Measurements from ENCODE around the gene ASZ1.

Gene ASZ1

GRCh38 chr7:117375380-117375779, 51.9 kb downstream of the ASZ1 start:
- ChIA-PET CTCF (no interaction called here), POLR2A (no interaction called here)
- Histone ChIP-seq H3K4me1 (ENCODE audit: control extremely low read depth in 1 of 4, control insufficient read depth in 4 of 4, insufficient read depth in 4 of 4, low read length in 3 of 4) (no peaks in the 10 kb centered on the region), H3K36me3 (ENCODE audit: control insufficient read depth in 4 of 4, insufficient read depth in 4 of 4, low read length in 3 of 4) (no peaks in the 10 kb centered on the region), H3K9me3 (ENCODE audit: control extremely low read depth in 1 of 5, control insufficient read depth in 4 of 5, insufficient read depth in 2 of 5, low read depth in 1 of 5, low read length in 4 of 5) (no peaks in the 10 kb centered on the region), H3K27me3 (replicated peaks in 2 of 5; ENCODE audit: control insufficient read depth in 4 of 5, insufficient read depth in 5 of 5, low read length in 4 of 5) (no peaks in the 10 kb centered on the region), H3K4me3 (ENCODE audit: control insufficient read depth in 1 of 7, extremely low read depth in 1 of 7, insufficient read depth in 4 of 7, low read depth in 2 of 7, low read length in 6 of 7) (no peak overlapping the region), H3K27ac (ENCODE audit: insufficient read depth in 1 of 2, low read depth in 1 of 2, low read length in 2 of 2, poor library complexity in 1 of 2, severe bottlenecking in 2 of 2) (no peak overlapping the region)
- no peak for DNase-seq
- WGBS (ENCODE audit: insufficient coverage) = no CpG with 5 or more reads among the region's 2 CpGs

- H3K36me3 ChIP-seq (ENCODE audit: control insufficient read depth in 4 of 4, insufficient read depth in 4 of 4, low read length in 3 of 4) = no peaks in the 10 kb centered on the region
- no peak overlapping the region for H3K27ac ChIP-seq (ENCODE audit: insufficient read depth in 1 of 2, low read depth in 1 of 2, low read length in 2 of 2, poor library complexity in 1 of 2, severe bottlenecking in 2 of 2)
- POLR2A ChIA-PET = no interaction called here
- no peaks in the 10 kb centered on the region for H3K9me3 ChIP-seq (ENCODE audit: control extremely low read depth in 1 of 5, control insufficient read depth in 4 of 5, insufficient read depth in 2 of 5, low read depth in 1 of 5, low read length in 4 of 5)
- no peak for DNase-seq
- 100% methylated on average over 1 of the region's 1 CpG for WGBS (ENCODE audit: insufficient coverage)
- CTCF ChIA-PET = no interaction called here
- no peak overlapping the region for H3K4me3 ChIP-seq (ENCODE audit: control insufficient read depth in 1 of 7, extremely low read depth in 1 of 7, insufficient read depth in 4 of 7, low read depth in 2 of 7, low read length in 6 of 7)
- no peaks in the 10 kb centered on the region for H3K4me1 ChIP-seq (ENCODE audit: control extremely low read depth in 1 of 4, control insufficient read depth in 4 of 4, insufficient read depth in 4 of 4, low read length in 3 of 4)
- peaks cover 0 to 1% (median 0%) of the 10 kb centered on the region in 5 experiments for H3K27me3 ChIP-seq (replicated peaks in 2 of 5; ENCODE audit: control insufficient read depth in 4 of 5, insufficient read depth in 5 of 5, low read length in 4 of 5)
Observed at GRCh38 chr7:117372073-117372472, 55.2 kb downstream of the ASZ1 start.

GRCh38 chr7:117364339-117365080, 62.8 kb downstream of the ASZ1 start:
- Histone ChIP-seq H3K4me1 (ENCODE audit: control extremely low read depth in 1 of 4, control insufficient read depth in 4 of 4, insufficient read depth in 4 of 4, low read length in 3 of 4) (no peaks in the 10 kb centered on the region), H3K27me3 (replicated peaks in 2 of 5; ENCODE audit: control insufficient read depth in 4 of 5, insufficient read depth in 5 of 5, low read length in 4 of 5) (peaks cover 0 to 2% (median 0%) of the 10 kb centered on the region in 5 experiments), H3K4me3 (ENCODE audit: control insufficient read depth in 1 of 7, extremely low read depth in 1 of 7, insufficient read depth in 4 of 7, low read depth in 2 of 7, low read length in 6 of 7) (no peak overlapping the region), H3K27ac (ENCODE audit: insufficient read depth in 1 of 2, low read depth in 1 of 2, low read length in 2 of 2, poor library complexity in 1 of 2, severe bottlenecking in 2 of 2) (no peak overlapping the region), H3K36me3 (ENCODE audit: control insufficient read depth in 4 of 4, insufficient read depth in 4 of 4, low read length in 3 of 4) (no peaks in the 10 kb centered on the region), H3K9me3 (ENCODE audit: control extremely low read depth in 1 of 5, control insufficient read depth in 4 of 5, insufficient read depth in 2 of 5, low read depth in 1 of 5, low read length in 4 of 5) (no peaks in the 10 kb centered on the region)
- POLR2A ChIA-PET = no interaction called here
- CTCF ChIA-PET = no interaction called here
- no peak for DNase-seq

GRCh38 chr7:117362294-117362888, 64.9 kb downstream of the ASZ1 start:
- Histone ChIP-seq H3K36me3 (ENCODE audit: control insufficient read depth in 4 of 4, insufficient read depth in 4 of 4, low read length in 3 of 4) (no peaks in the 10 kb centered on the region), H3K9me3 (ENCODE audit: control extremely low read depth in 1 of 5, control insufficient read depth in 4 of 5, insufficient read depth in 2 of 5, low read depth in 1 of 5, low read length in 4 of 5) (no peaks in the 10 kb centered on the region), H3K27me3 (replicated peaks in 2 of 5; ENCODE audit: control insufficient read depth in 4 of 5, insufficient read depth in 5 of 5, low read length in 4 of 5) (peaks cover 0 to 2% (median 0%) of the 10 kb centered on the region in 5 experiments), H3K27ac (ENCODE audit: insufficient read depth in 1 of 2, low read depth in 1 of 2, low read length in 2 of 2, poor library complexity in 1 of 2, severe bottlenecking in 2 of 2) (no peak overlapping the region), H3K4me1 (ENCODE audit: control extremely low read depth in 1 of 4, control insufficient read depth in 4 of 4, insufficient read depth in 4 of 4, low read length in 3 of 4) (no peaks in the 10 kb centered on the region), H3K4me3 (ENCODE audit: control insufficient read depth in 1 of 7, extremely low read depth in 1 of 7, insufficient read depth in 4 of 7, low read depth in 2 of 7, low read length in 6 of 7) (no peak overlapping the region)
- CTCF ChIA-PET = no interaction called here
- no peak for DNase-seq
- POLR2A ChIA-PET = no interaction called here

- no peak for DNase-seq
- ChIA-PET POLR2A (no interaction called here), CTCF (no interaction called here)
- no peaks in the 10 kb centered on the region for H3K27me3 ChIP-seq (replicated peaks in 2 of 5; ENCODE audit: control insufficient read depth in 4 of 5, insufficient read depth in 5 of 5, low read length in 4 of 5)
- H3K9me3 ChIP-seq (ENCODE audit: control extremely low read depth in 1 of 5, control insufficient read depth in 4 of 5, insufficient read depth in 2 of 5, low read depth in 1 of 5, low read length in 4 of 5) = no peaks in the 10 kb centered on the region
- H3K36me3 ChIP-seq (ENCODE audit: control insufficient read depth in 4 of 4, insufficient read depth in 4 of 4, low read length in 3 of 4) = no peaks in the 10 kb centered on the region
- no CpG with 5 or more reads among the region's 1 CpG for WGBS (ENCODE audit: insufficient coverage)
- H3K4me1 ChIP-seq (ENCODE audit: control extremely low read depth in 1 of 4, control insufficient read depth in 4 of 4, insufficient read depth in 4 of 4, low read length in 3 of 4) = no peaks in the 10 kb centered on the region
- H3K27ac ChIP-seq (ENCODE audit: insufficient read depth in 1 of 2, low read depth in 1 of 2, low read length in 2 of 2, poor library complexity in 1 of 2, severe bottlenecking in 2 of 2) = no peak overlapping the region
- H3K4me3 ChIP-seq (ENCODE audit: control insufficient read depth in 1 of 7, extremely low read depth in 1 of 7, insufficient read depth in 4 of 7, low read depth in 2 of 7, low read length in 6 of 7) = no peak overlapping the region
Observed at GRCh38 chr7:117350027-117350426, 77.3 kb downstream of the ASZ1 start.

GRCh38 chr7:117349570-117349969, 77.7 kb downstream of the ASZ1 start:
- ChIA-PET CTCF (interaction anchor here (0.6 kb wide), 1 partner anchor 11 kb away, joined by 3 read pairs; no protein-coding TSS in a partner anchor), POLR2A (no interaction called here)
- Histone ChIP-seq H3K36me3 (ENCODE audit: control insufficient read depth in 4 of 4, insufficient read depth in 4 of 4, low read length in 3 of 4) (no peaks in the 10 kb centered on the region), H3K27ac (ENCODE audit: insufficient read depth in 1 of 2, low read depth in 1 of 2, low read length in 2 of 2, poor library complexity in 1 of 2, severe bottlenecking in 2 of 2) (no peak overlapping the region), H3K4me1 (ENCODE audit: control extremely low read depth in 1 of 4, control insufficient read depth in 4 of 4, insufficient read depth in 4 of 4, low read length in 3 of 4) (no peaks in the 10 kb centered on the region), H3K4me3 (ENCODE audit: control insufficient read depth in 1 of 7, extremely low read depth in 1 of 7, insufficient read depth in 4 of 7, low read depth in 2 of 7, low read length in 6 of 7) (no peak overlapping the region), H3K9me3 (ENCODE audit: control extremely low read depth in 1 of 5, control insufficient read depth in 4 of 5, insufficient read depth in 2 of 5, low read depth in 1 of 5, low read length in 4 of 5) (no peaks in the 10 kb centered on the region), H3K27me3 (replicated peaks in 2 of 5; ENCODE audit: control insufficient read depth in 4 of 5, insufficient read depth in 5 of 5, low read length in 4 of 5) (no peaks in the 10 kb centered on the region)
- no peak for DNase-seq
- WGBS (ENCODE audit: insufficient coverage) = 100% methylated on average over 1 of the region's 2 CpGs

- Histone ChIP-seq H3K9me3 (ENCODE audit: control extremely low read depth in 1 of 5, control insufficient read depth in 4 of 5, insufficient read depth in 2 of 5, low read depth in 1 of 5, low read length in 4 of 5) (no peaks in the 10 kb centered on the region), H3K36me3 (ENCODE audit: control insufficient read depth in 4 of 4, insufficient read depth in 4 of 4, low read length in 3 of 4) (no peaks in the 10 kb centered on the region), H3K4me3 (ENCODE audit: control insufficient read depth in 1 of 7, extremely low read depth in 1 of 7, insufficient read depth in 4 of 7, low read depth in 2 of 7, low read length in 6 of 7) (no peak overlapping the region), H3K4me1 (ENCODE audit: control extremely low read depth in 1 of 4, control insufficient read depth in 4 of 4, insufficient read depth in 4 of 4, low read length in 3 of 4) (no peaks in the 10 kb centered on the region), H3K27me3 (replicated peaks in 2 of 5; ENCODE audit: control insufficient read depth in 4 of 5, insufficient read depth in 5 of 5, low read length in 4 of 5) (no peaks in the 10 kb centered on the region), H3K27ac (ENCODE audit: insufficient read depth in 1 of 2, low read depth in 1 of 2, low read length in 2 of 2, poor library complexity in 1 of 2, severe bottlenecking in 2 of 2) (no peak overlapping the region)
- WGBS (ENCODE audit: insufficient coverage) = 85% methylated on average over 6 of the region's 7 CpGs
- ChIA-PET CTCF (no interaction called here), POLR2A (no interaction called here)
- DNase-seq = no peak
Observed at GRCh38 chr7:117347962-117348672, 79.2 kb downstream of the ASZ1 start.

All from common myeloid progenitor, CD34-positive (primary cell).